Ishikawa (cell line): Measurements from ENCODE around the gene GGACT.

Experiments
- EGR1 ChIP-seq: IDR thresholded peaks from 2 replicates; pipeline ENCODE4 v1.6.1; 2012
- FOXM1 ChIP-seq: IDR thresholded peaks from 2 replicates; pipeline ENCODE4 v1.6.1; 2012; ENCODE audit warnings: low read depth, borderline replicate concordance
- NFIC ChIP-seq: IDR thresholded peaks from 2 replicates; pipeline ENCODE4 v1.6.1; 2012
- RAD21 ChIP-seq: IDR thresholded peaks from 2 replicates; pipeline ENCODE4 v1.6.1; 2012; ENCODE audit warnings: low read depth
- TAF1 ChIP-seq: IDR thresholded peaks from 2 replicates; pipeline ENCODE4 v1.6.1; 2012; ENCODE audit warnings: low read depth, mild to moderate bottlenecking
- TCF12 ChIP-seq: IDR thresholded peaks from 2 replicates; pipeline ENCODE4 v1.6.1; 2012; ENCODE audit warnings: low read depth
- YY1 ChIP-seq: IDR thresholded peaks from 2 replicates; pipeline ENCODE4 v1.6.1; 2012; ENCODE audit warnings: low read depth
- TF ChIP-seq, protein P1 (sequence below): IDR thresholded peaks from 2 replicates; pipeline ENCODE4 v1.6.1; 2012

DNA sequence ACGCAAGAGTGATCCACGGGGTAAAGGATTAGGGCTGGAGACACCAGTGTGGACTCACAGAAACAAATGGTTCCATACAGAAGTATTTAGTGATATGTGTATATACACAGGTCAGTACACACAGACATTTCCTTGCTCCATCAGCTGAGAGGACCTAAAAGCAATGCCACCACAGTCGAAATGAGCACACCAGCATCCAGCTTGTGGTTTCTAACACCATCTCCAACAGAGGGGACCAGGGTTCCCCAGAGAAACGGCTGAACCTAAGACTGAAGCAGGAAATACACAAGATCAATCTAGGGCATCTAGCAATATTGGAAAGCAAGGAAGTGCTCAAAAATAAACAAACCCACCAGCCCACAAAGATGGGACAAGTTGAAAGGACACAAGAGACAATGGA lies 7.6 kb downstream of the GGACT start:
- TF ChIP-seq, protein P1, sequence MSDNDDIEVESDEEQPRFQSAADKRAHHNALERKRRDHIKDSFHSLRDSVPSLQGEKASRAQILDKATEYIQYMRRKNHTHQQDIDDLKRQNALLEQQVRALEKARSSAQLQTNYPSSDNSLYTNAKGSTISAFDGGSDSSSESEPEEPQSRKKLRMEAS, result no peak
- TF ChIP-seq TCF12 (no peak), YY1 (no peak), RAD21 (no peak), FOXM1 (no peak), NFIC (no peak), EGR1 (no peak), TAF1 (no peak)
